ENCODE results near the gene NINL. TPM values are rescaled to one million over a fixed set of nuclear protein-coding genes. Genes with fewer than 3 reads are reported as not detected.

The NINL gene
- polyA plus RNA-seq, 1 donor (not counting 4 experiments of a cell fraction or from before 2014, with no cell fraction given) = 0.79 TPM

DNA sequence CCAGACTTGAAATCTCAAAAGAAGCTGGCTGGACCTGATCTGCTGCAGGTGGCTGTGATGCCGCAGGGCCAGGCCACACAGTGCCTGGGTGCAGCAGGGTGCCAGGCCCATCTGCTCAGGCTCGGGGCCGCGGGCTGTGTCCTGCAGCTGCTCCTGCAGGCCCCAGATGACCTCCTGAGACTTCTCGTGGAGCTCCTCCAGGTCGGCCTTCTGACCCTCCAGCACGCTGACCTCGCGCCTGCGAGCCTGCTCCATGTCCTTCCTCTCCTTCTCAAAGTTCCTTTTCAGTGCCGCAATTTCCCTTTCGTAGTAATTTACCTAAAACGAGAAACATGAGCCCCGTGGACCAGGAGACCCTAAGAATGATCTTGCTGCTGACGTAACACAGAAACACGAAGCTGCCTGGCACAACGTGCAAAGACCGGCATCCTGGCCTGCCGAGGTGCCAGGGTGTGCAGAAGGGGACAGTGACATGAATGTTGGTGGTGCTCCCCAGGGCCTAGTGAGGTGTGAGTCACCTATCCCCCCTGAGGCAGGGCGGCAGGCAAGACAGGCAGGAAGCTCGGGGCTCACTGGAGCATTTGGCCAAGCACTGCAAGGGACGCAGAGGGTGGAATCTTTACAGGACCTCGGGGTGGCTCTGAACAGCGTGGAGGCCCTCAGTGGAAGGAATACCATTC, 106.3 kb downstream of the NINL start:
- H3K27ac ChIP-seq (ENCODE audit: control insufficient read depth, insufficient read depth, low read length) = no peak overlapping the region
- dilution Hi-C loops (cut with MboI; ENCODE audit: extremely low pct_ligation_motif_present, low sequenced_read_pairs) = no loop called here
- H2AFZ ChIP-seq (ENCODE audit: control insufficient read depth, low read length) = no peak overlapping the region
- peaks cover 24% of the 10 kb centered on the region for H3K4me1 ChIP-seq (ENCODE audit: control insufficient read depth, extremely low read depth, insufficient read depth, low read length)
- H3K9ac ChIP-seq (ENCODE audit: control insufficient read depth, extremely low read depth, insufficient read depth, low read length) = no peak overlapping the region
- TF ChIP-seq, protein P1, sequence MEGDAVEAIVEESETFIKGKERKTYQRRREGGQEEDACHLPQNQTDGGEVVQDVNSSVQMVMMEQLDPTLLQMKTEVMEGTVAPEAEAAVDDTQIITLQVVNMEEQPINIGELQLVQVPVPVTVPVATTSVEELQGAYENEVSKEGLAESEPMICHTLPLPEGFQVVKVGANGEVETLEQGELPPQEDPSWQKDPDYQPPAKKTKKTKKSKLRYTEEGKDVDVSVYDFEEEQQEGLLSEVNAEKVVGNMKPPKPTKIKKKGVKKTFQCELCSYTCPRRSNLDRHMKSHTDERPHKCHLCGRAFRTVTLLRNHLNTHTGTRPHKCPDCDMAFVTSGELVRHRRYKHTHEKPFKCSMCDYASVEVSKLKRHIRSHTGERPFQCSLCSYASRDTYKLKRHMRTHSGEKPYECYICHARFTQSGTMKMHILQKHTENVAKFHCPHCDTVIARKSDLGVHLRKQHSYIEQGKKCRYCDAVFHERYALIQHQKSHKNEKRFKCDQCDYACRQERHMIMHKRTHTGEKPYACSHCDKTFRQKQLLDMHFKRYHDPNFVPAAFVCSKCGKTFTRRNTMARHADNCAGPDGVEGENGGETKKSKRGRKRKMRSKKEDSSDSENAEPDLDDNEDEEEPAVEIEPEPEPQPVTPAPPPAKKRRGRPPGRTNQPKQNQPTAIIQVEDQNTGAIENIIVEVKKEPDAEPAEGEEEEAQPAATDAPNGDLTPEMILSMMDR (optimal IDR thresholded peaks at IDR 0.05 in 1 of 3, IDR thresholded peaks at IDR 0.05 in 1 of 3, conservative IDR thresholded peaks at IDR 0.05 in 1 of 3; ENCODE audit: extremely low read depth in 1 of 3, insufficient read depth in 2 of 3, low read length in 3 of 3) = no peak
- TF ChIP-seq EZH2 (IDR thresholded peaks at IDR 0.05; ENCODE audit: low read length) = no peak
- H3K9me3 ChIP-seq (ENCODE audit: control insufficient read depth, low read depth, low read length) = no peaks in the 10 kb centered on the region
- no peaks in the 10 kb centered on the region for H3K36me3 ChIP-seq (ENCODE audit: control insufficient read depth in 2 of 2, extremely low read depth in 1 of 2, insufficient read depth in 2 of 2, low read length in 2 of 2)
- H3K79me2 ChIP-seq (ENCODE audit: control insufficient read depth, insufficient read depth, low read length) = no peaks in the 10 kb centered on the region
- no peak for FAIRE-seq
- no peak for DNase-seq (ENCODE audit: low read depth, low spot score)
- H3K4me3 ChIP-seq (ENCODE audit: control insufficient read depth in 2 of 3, extremely low read depth in 1 of 3, insufficient read depth in 2 of 3, low read depth in 1 of 3, low read length in 3 of 3) = no peak overlapping the region
- no peak overlapping the region for H3K4me2 ChIP-seq (ENCODE audit: control insufficient read depth, extremely low read depth, insufficient read depth, low read depth, low read length)
- no peaks in the 10 kb centered on the region for H4K20me1 ChIP-seq (ENCODE audit: control insufficient read depth, extremely low read depth, insufficient read depth, low read length)
- H3K27me3 ChIP-seq (ENCODE audit: control insufficient read depth, extremely low read depth, insufficient read depth, low read length) = peaks cover 11% of the 10 kb centered on the region
- no peaks in the 10 kb centered on the region for H3K9me1 ChIP-seq (ENCODE audit: control insufficient read depth, extremely low read depth, insufficient read depth, low read length)

- peaks cover 11% of the 10 kb centered on the region for H3K27me3 ChIP-seq (ENCODE audit: control insufficient read depth, extremely low read depth, insufficient read depth, low read length)
- H2AFZ ChIP-seq (ENCODE audit: control insufficient read depth, low read length) = no peak overlapping the region
- H3K9me1 ChIP-seq (ENCODE audit: control insufficient read depth, extremely low read depth, insufficient read depth, low read length) = no peaks in the 10 kb centered on the region
- H3K4me3 ChIP-seq (ENCODE audit: control insufficient read depth in 2 of 3, extremely low read depth in 1 of 3, insufficient read depth in 2 of 3, low read depth in 1 of 3, low read length in 3 of 3) = no peak overlapping the region
- no peak overlapping the region for H3K27ac ChIP-seq (ENCODE audit: control insufficient read depth, insufficient read depth, low read length)
- dilution Hi-C loops (cut with MboI; ENCODE audit: extremely low pct_ligation_motif_present, low sequenced_read_pairs) = no loop called here
- H4K20me1 ChIP-seq (ENCODE audit: control insufficient read depth, extremely low read depth, insufficient read depth, low read length) = no peaks in the 10 kb centered on the region
- DNase-seq (ENCODE audit: low read depth, low spot score) = no peak
- H3K4me1 ChIP-seq (ENCODE audit: control insufficient read depth, extremely low read depth, insufficient read depth, low read length) = peaks cover 20% of the 10 kb centered on the region
- H3K79me2 ChIP-seq (ENCODE audit: control insufficient read depth, insufficient read depth, low read length) = no peaks in the 10 kb centered on the region
- no peak overlapping the region for H3K9ac ChIP-seq (ENCODE audit: control insufficient read depth, extremely low read depth, insufficient read depth, low read length)
- FAIRE-seq = no peak
- no peaks in the 10 kb centered on the region for H3K9me3 ChIP-seq (ENCODE audit: control insufficient read depth, low read depth, low read length)
- H3K4me2 ChIP-seq (ENCODE audit: control insufficient read depth, extremely low read depth, insufficient read depth, low read depth, low read length) = no peak overlapping the region
- TF ChIP-seq, protein P1 (optimal IDR thresholded peaks at IDR 0.05 in 1 of 3, IDR thresholded peaks at IDR 0.05 in 1 of 3, conservative IDR thresholded peaks at IDR 0.05 in 1 of 3; ENCODE audit: extremely low read depth in 1 of 3, insufficient read depth in 2 of 3, low read length in 3 of 3) = no peak
- no peak for TF ChIP-seq EZH2 (IDR thresholded peaks at IDR 0.05; ENCODE audit: low read length)
- H3K36me3 ChIP-seq (ENCODE audit: control insufficient read depth in 2 of 2, extremely low read depth in 1 of 2, insufficient read depth in 2 of 2, low read length in 2 of 2) = no peaks in the 10 kb centered on the region
Measured at GRCh38 chr20:25477014-25477882, 108.1 kb downstream of the NINL start.
